Upper lobe of left lung (tissue), 6 donors: Measurements from ENCODE around the gene PDE4A. TPM values are rescaled to one million over a fixed set of nuclear protein-coding genes. Genes with fewer than 3 reads are reported as not detected.
A peak's percentile ranks its signal among the peaks of the same experiment; 100 is the strongest.

Experiments
- ATAC-seq, 2 donors: fragments of 200-7000 bp; cut with Tn5 transposase; one replicate each; pipeline ENCODE4 v1.9.1; 2022; ENCODE audit warnings: mild to moderate bottlenecking in 2 of 2, moderate library complexity in 2 of 2; ENCODE audit not compliant: low FRiP score in 2 of 2
- DNase-seq, 2 donors: peaks; one replicate each; pipeline ENCODE4 v3.0.0-alpha.2; 2019 to 2020
- H3K27ac ChIP-seq, 4 donors: fragments of 200-600 bp; sonication (generic); one replicate each; pipeline ENCODE4 v1.5.1; 2016 to 2019
- H3K27me3 ChIP-seq, 4 donors: fragments of 200-600 bp; sonication (generic); one replicate each; pipeline ENCODE4 v1.5.1; 2017 to 2019
- H3K36me3 ChIP-seq, 4 donors: fragments of 200-600 bp; sonication (generic); one replicate each; pipeline ENCODE4 v1.5.1; 2016 to 2019
- H3K4me1 ChIP-seq, 4 donors: fragments of 200-600 bp; sonication (generic); one replicate each; pipeline ENCODE4 v1.5.1; 2018 to 2019
- H3K4me3 ChIP-seq, 4 donors: fragments of 200-600 bp; sonication (generic); one replicate each; pipeline ENCODE4 v1.5.1; 2017 to 2019; ENCODE audit warnings: mild to moderate bottlenecking in 2 of 4, moderate library complexity in 1 of 4
- H3K9me3 ChIP-seq, 4 donors: fragments of 200-600 bp; sonication (generic); one replicate each; pipeline ENCODE4 v1.5.1; 2018 to 2019
- CTCF ChIP-seq, 6 experiments: fragments of 450-650 bp in 4 of 6; fragments of 200-600 bp in 2 of 6; sonication (generic) in 2 of 6; IDR thresholded peaks; one replicate each; pipeline ENCODE4 v1.5.1; 2016 to 2019; ENCODE audit warnings: antibody characterized with exemption in 6 of 6
- EP300 ChIP-seq, 4 donors: sonication (generic); formaldehyde crosslinking; IDR thresholded peaks; one replicate each; pipeline ENCODE4 v1.5.1; 2017; ENCODE audit warnings: antibody characterized with exemption in 4 of 4, control low read depth in 2 of 4
- POLR2A ChIP-seq, 4 donors: fragments of 450-650 bp; IDR thresholded peaks; one replicate each; pipeline ENCODE4 v1.5.1; 2016 to 2017; ENCODE audit warnings: antibody characterized with exemption in 4 of 4, mild to moderate bottlenecking in 2 of 4
- POLR2AphosphoS5 ChIP-seq, 2 donors: sonication (generic); formaldehyde crosslinking; IDR thresholded peaks; one replicate each; pipeline ENCODE4 v1.5.1; 2017; ENCODE audit warnings: antibody characterized with exemption in 2 of 2
- WGBS, 2 donors: methylation state at CpG; one replicate each; pipeline ENCODE4 v1.1.5; 2017 to 2018; 5-methylcytosine and 5-hydroxymethylcytosine counted together
- total RNA-seq, 6 donors: library from RNA; depleted of rRNA in 4 of 6; stranded (reverse); fragments of >200 nt in 4 of 6; gene quantifications; one replicate each; pipeline versions ENCODE4 v1.1.0 to v1.2.1, GENCODE V29; 2016 to 2021
- donor health status: DM: no; HTN: no; CAD: no; lungs with moderate emphysema.
- donor health status: DM: no; HTN: yes; CAD: no; lungs with severe emphysema.

Gene PDE4A
- total RNA-seq, 6 donors from 2014 or later: 22.8 to 38.2 (median 31.2) TPM

DNA sequence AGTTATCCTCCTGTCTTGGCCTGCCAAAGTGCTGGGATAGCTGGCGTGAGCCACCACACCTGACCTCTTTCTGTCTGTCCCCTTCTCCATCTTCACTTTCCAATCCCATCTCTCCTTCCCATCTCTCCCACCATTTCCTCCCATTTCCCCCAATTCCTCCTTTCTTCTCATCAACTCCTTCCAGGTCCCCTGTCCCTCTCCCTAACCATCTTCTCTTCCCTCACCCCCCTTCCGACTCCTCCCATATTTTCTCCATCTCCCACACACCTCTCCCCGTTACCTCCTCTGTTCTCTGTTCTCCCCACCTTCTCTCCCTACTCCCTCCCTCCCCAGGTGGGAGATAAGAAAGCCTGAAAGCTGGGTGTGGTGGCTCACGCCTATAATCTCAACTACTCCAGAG, 42.2 kb downstream of the PDE4A start:
- WGBS, 2 donors: 91 to 94% methylated on average over 4 of the region's 4 CpGs
- TF ChIP-seq POLR2A (IDR thresholded peaks at IDR 0.05): no peak
- TF ChIP-seq EP300 (IDR thresholded peaks at IDR 0.05): no peak
- TF ChIP-seq CTCF (IDR thresholded peaks at IDR 0.05): no peak
- TF ChIP-seq POLR2AphosphoS5 (IDR thresholded peaks at IDR 0.05): no peak
- H3K27ac ChIP-seq: no peak overlapping the region
- no peak overlapping the region for H3K4me3 ChIP-seq
- DNase-seq (no peak), ATAC-seq (no peak)
- H3K4me1 ChIP-seq: peaks cover 6 to 8% (median 6%) of the 10 kb centered on the region in 4 donors
- H3K9me3 ChIP-seq: no peaks in the 10 kb centered on the region
- peaks cover 0 to 48% (median 28%) of the 10 kb centered on the region in 4 donors for H3K36me3 ChIP-seq
- H3K27me3 ChIP-seq: no peaks in the 10 kb centered on the region

- Histone ChIP-seq H3K27me3 (no peaks in the 10 kb centered on the region), H3K27ac (no peak overlapping the region), H3K4me3 (no peak overlapping the region), H3K36me3 (peaks cover 0 to 43% (median 26%) of the 10 kb centered on the region in 4 donors), H3K4me1 (peaks cover 6 to 8% (median 6%) of the 10 kb centered on the region in 4 donors), H3K9me3 (no peaks in the 10 kb centered on the region)
- WGBS, 2 donors: 92 to 95% methylated on average over 5 of the region's 5 CpGs
- TF ChIP-seq CTCF (IDR thresholded peaks at IDR 0.05): no peak
- TF ChIP-seq POLR2AphosphoS5 (IDR thresholded peaks at IDR 0.05): no peak
- no peak for TF ChIP-seq EP300 (IDR thresholded peaks at IDR 0.05)
- no peak for TF ChIP-seq POLR2A (IDR thresholded peaks at IDR 0.05)
- no peak for ATAC-seq
- DNase-seq: no peak
These were observed 44.1 kb downstream of the PDE4A start for GRCh38 chr19:10464456-10464855.

GRCh38 chr19:10467104-10467706, 46.9 kb downstream of the PDE4A start:
- Histone ChIP-seq H3K27ac (no peak overlapping the region), H3K9me3 (no peaks in the 10 kb centered on the region), H3K36me3 (peaks cover 0 to 39% (median 25%) of the 10 kb centered on the region in 4 donors), H3K4me1 (no peaks in the 10 kb centered on the region), H3K27me3 (no peaks in the 10 kb centered on the region), H3K4me3 (no peak overlapping the region)
- peak in 1 of 2 donors; percentile 17 for ATAC-seq
- no peak for TF ChIP-seq POLR2AphosphoS5 (IDR thresholded peaks at IDR 0.05)
- no peak for TF ChIP-seq CTCF (IDR thresholded peaks at IDR 0.05)
- TF ChIP-seq POLR2A (IDR thresholded peaks at IDR 0.05): no peak
- TF ChIP-seq EP300 (IDR thresholded peaks at IDR 0.05): no peak
- 89 to 95% methylated on average over 7 to 19 of the region's 20 CpGs for WGBS, 2 donors
- peak in 1 of 2 donors; percentile 52 for DNase-seq

- H3K4me1 ChIP-seq: no peaks in the 10 kb centered on the region
- peaks cover 0 to 34% (median 25%) of the 10 kb centered on the region in 4 donors for H3K36me3 ChIP-seq
- ATAC-seq (no peak), DNase-seq (no peak)
- WGBS, 2 donors: 89 to 93% methylated on average over 12 of the region's 12 CpGs
- no peaks in the 10 kb centered on the region for H3K27me3 ChIP-seq
- H3K27ac ChIP-seq: no peak overlapping the region
- TF ChIP-seq EP300 (IDR thresholded peaks at IDR 0.05): no peak
- TF ChIP-seq POLR2AphosphoS5 (IDR thresholded peaks at IDR 0.05): no peak
- TF ChIP-seq POLR2A (IDR thresholded peaks at IDR 0.05): no peak
- no peak for TF ChIP-seq CTCF (IDR thresholded peaks at IDR 0.05)
- H3K4me3 ChIP-seq: no peak overlapping the region
- no peaks in the 10 kb centered on the region for H3K9me3 ChIP-seq
These were observed 47.8 kb downstream of the PDE4A start for GRCh38 chr19:10468133-10468532.

GRCh38 chr19:10471909-10472308, 51.6 kb downstream of the PDE4A start:
- WGBS, 2 donors: 48 to 58% methylated on average over 6 of the region's 6 CpGs
- no peak for DNase-seq
- no peak overlapping the region for H3K27ac ChIP-seq
- ATAC-seq: no peak
- no peak overlapping the region for H3K4me3 ChIP-seq
- peaks cover 0 to 12% (median 6%) of the 10 kb centered on the region in 4 donors for H3K36me3 ChIP-seq
- no peaks in the 10 kb centered on the region for H3K27me3 ChIP-seq
- no peak for TF ChIP-seq CTCF (IDR thresholded peaks at IDR 0.05)
- no peaks in the 10 kb centered on the region for H3K4me1 ChIP-seq
- H3K9me3 ChIP-seq: no peaks in the 10 kb centered on the region
